GM19467 (cell line): ENCODE data around the gene OPCML.

Experiments
- ATAC-seq: cut with Tn5 transposase; IDR thresholded peaks from one replicate; pipeline ENCODE4 v1.9.1; 2021; ENCODE audit warnings: mild to moderate bottlenecking, moderate library complexity; ENCODE audit not compliant: unreplicated experiment

Gene OPCML

DNA sequence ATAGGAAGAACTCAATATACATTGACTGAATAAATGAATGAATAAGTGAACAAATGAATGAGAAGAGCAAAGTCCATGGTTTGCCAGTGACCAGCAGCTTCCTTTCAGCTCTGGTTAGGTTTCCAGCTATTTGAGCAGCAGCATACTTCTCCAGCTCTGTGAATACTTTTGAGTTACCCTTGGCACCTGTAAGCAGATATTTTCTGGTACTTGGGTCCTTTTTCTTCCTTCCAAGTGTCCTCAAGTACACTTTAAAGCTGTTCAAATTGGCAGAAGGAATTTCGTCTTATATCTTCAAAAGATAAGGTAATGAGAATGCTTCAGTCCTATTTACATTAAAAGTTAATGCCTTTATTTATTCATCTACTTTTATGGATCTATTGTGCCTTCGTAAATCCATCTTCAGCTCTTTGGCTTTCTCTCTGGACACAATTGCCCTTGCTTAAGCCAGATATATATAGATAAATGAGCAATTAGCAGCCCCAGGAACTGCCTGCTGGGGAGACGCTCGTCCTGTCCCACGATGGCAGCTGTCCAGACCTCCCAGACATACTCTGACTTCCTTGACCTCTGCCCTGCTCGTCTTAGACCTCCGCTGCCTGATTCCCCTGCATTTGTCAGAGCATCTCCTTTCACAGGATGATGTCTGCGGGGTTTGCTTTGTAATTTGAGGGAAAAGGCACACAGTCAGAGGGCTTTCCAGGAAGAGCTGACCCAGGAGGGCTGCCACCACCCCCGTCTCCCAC lies 926.3 kb downstream of the OPCML start:
- no peak for ATAC-seq

GRCh38 chr11:132604431-132604830 lies 927.9 kb downstream of the OPCML start:
- no peak for ATAC-seq

DNA sequence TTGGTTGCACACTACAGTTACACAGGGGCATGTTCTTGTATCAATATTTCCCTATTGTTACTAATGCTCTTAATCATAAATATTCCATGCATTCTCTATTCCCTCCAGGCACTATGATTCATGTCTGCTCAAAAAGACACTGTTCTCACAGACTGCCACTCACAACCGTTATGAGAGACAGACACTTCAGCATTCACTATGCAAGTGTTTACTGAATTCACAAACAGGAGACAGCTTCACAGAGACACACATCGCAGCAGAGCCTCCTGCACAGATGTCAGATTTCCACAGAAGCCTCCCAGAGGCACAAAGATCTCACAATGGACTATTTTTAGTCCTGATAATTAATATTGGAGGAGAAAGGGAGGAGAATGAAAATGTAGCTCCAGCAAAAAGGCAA lies 930.4 kb downstream of the OPCML start:
- no peak for ATAC-seq

GRCh38 chr11:132595711-132596134 lies 936.6 kb downstream of the OPCML start:
- no peak for ATAC-seq

GRCh38 chr11:132595246-132595645 lies 937.1 kb downstream of the OPCML start:
- ATAC-seq, result no peak

DNA sequence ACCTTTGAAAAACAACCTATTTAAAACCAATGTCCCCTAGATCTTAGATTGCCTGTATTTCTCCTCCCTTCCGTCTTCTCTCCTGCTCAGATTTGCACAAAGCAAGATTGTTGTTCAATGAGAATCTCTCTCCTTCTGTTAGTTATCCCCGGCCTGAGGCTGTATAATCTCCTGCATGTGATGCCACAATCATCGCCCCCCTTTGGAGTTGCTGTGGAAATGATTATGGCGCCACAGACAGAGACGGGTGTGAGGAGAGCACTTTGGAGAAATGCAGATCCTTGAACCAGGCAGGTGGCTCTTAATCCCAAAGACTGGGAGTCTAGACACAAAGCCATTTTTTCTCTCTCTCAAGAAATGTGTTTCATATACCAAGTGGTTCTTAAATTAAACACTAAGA lies 941.3 kb downstream of the OPCML start:
- no peak for ATAC-seq

GRCh38 chr11:132590554-132590953 lies 941.7 kb downstream of the OPCML start:
- no peak for ATAC-seq

DNA sequence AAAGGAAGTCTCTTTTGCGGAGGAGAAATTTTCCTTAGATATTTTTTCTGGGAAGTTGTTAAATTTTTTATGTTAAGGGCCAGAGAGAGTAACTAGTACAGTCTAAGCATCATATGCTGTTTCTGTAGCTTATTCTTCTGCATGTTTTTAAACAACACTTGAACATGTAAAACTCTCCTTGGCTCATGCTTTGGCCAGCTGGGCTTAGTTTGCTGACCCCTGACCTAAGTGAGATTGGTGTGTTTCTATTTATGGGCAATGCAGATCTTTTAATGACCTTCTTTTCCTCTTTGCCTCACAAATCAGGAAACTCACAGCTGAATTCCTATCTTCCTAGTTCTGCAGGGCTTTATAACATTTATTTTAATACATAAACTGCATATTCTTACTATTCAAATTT lies 942.5 kb downstream of the OPCML start:
- no peak for ATAC-seq

DNA sequence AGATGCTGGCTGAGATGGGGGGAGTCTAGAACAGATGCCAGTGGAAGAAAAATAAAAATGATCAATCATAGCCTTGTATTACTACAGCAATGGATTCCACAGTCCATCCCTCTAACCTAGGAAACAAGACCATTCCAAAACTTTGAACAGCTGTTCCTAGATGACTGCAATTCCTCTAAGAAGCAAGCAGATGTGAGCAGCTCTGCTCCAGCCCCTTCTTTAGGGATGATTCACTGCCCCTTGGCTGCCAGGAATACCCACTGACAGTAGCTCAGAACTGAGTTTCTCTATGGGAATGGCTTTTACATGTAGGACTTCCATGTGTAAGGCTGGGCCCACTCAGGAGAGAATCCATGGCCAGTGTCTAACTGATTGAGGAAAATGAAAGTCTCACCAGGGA lies 943.9 kb downstream of the OPCML start:
- no peak for ATAC-seq

GRCh38 chr11:132587716-132588115 lies 944.6 kb downstream of the OPCML start:
- ATAC-seq, result no peak

DNA sequence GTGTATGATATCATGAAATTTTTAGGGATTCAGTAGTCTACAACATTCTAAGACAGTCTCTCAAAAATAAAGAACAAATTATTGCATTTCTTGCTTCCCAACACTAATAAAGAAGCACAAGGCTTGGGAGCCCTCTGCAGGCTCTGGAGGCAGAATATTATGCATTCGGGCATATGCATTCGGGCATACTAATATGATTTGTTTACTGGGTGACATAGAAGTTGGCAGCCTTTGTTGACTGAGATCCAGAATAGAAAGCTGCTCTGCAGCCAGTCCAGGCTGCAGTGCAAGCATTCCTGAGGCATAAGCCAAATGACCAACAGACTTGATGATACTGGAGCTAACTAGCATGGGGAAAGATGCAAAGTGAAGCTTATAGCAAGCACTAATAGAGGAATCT lies 945.5 kb downstream of the OPCML start:
- ATAC-seq, result no peak

DNA sequence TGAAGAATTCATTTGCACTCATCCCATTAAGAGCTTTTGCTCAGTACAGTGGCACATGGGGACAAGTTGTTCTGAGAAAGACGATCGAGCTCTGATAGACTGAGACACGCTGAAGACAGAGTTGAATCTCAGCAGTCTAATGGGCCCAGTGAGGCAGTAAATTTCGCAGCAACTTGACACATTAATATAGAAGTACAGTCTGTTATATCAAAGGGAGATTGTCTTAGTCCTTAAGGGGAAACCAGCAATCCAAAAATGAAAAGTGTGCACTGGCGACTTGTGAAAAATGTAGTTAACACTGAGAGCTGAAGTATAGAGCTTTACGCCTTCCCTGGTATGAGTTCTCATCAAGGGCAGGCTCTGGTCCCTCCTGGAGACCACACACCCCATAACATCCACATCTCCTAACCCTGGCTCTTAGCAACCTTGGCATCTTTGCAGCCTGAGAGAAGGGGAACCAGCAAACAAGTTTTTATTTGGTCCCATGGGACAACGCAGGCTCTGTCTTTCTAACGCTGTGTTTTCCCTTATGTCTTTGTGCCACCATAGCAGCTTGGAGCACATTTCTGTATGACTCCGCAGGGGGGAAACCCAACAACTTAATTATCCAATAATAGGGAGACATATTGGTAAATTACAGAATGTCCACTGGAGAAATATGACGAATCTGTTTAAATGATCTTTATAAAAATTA lies 952.5 kb downstream of the OPCML start:
- ATAC-seq, result no peak

GRCh38 chr11:132579136-132579535 lies 953.2 kb downstream of the OPCML start:
- no peak for ATAC-seq

GRCh38 chr11:132578580-132578979 lies 953.7 kb downstream of the OPCML start:
- no peak for ATAC-seq

GRCh38 chr11:132576706-132577105 lies 955.6 kb downstream of the OPCML start:
- no peak for ATAC-seq

GRCh38 chr11:132564091-132564885 lies 968.0 kb downstream of the OPCML start:
- ATAC-seq, result no peak

- ATAC-seq, result no peak
Measured at GRCh38 chr11:132563050-132563449, 969.3 kb downstream of the OPCML start.

DNA sequence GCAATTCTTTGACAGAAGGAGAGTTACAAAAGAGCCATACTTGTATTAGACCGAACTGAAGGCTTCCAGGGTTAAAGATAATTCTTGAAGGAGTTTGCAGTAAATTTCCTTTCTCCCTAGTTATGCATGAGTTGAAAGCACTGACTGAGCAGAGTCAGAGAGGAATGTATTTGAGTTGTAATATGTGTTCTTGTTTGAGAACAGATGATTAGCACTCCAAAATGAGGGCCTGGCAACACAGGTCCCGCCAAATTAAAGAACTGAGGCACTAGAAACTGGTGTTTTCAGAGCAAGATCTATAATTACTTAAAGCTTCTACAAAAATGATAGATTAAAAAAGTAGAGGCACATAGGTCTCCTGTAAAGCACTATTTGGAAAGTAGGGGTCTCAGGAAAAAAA lies 970.4 kb downstream of the OPCML start:
- no peak for ATAC-seq

- ATAC-seq, result no peak
Measured at GRCh38 chr11:132559331-132560036, 972.8 kb downstream of the OPCML start.

GRCh38 chr11:132556316-132556715 lies 976.0 kb downstream of the OPCML start:
- no peak for ATAC-seq

DNA sequence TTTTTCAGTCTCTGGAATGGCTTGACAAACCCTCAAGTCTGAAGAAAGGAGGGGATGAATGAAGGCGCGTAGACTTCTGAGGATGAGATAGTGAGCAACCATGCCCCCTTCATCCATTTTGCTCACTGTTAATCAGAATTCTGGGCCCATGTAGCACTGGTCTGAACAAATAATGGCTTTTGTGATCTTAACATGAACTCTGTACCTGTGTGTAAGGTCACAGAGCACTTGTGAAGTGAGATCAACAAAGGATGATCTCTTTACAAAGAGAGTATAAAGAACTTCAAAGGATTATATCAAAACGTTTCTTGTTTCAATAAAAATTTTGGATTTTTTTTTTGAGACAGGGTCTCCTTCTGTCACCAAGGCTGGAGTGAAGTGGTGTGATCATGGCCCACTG lies 976.7 kb downstream of the OPCML start:
- no peak for ATAC-seq
